Measurements from ENCODE around the gene STON2. TPM values are rescaled to one million over a fixed set of nuclear protein-coding genes. Genes with fewer than 3 reads are reported as not detected.
A peak's percentile ranks its signal among the peaks of the same experiment; 100 is the strongest.

The STON2 gene
- total RNA-seq, 1 donor from 2014 or later = 60.4 TPM

GRCh38 chr14:81273521-81273920, 126.6 kb downstream of the STON2 start:
- Mint-ChIP-seq H3K36me3 (peaks cover 25% of the 10 kb centered on the region), H3K27ac (peak overlapping the region; percentile 32), H3K9me3 (no peaks in the 10 kb centered on the region), H3K4me3 (no peak overlapping the region), H3K27me3 (ENCODE audit: low read depth) (no peaks in the 10 kb centered on the region), H3K4me1 (peaks cover 44% of the 10 kb centered on the region)
- DNase-seq (ENCODE audit: low spot score in 2 of 2, unreplicated experiment in 2 of 2) = no peak
- TF ChIP-seq CTCF (IDR thresholded peaks at IDR 0.05; ENCODE audit: unreplicated experiment) = no peak

GRCh38 chr14:81272317-81272716, 127.8 kb downstream of the STON2 start:
- no peak overlapping the region for H3K27ac Mint-ChIP-seq

GRCh38 chr14:81269979-81270375, 130.1 kb downstream of the STON2 start:
- no peak for DNase-seq (ENCODE audit: low spot score in 2 of 2, unreplicated experiment in 2 of 2)
- no peaks in the 10 kb centered on the region for H3K9me3 Mint-ChIP-seq
- H3K27ac Mint-ChIP-seq = no peak overlapping the region
- no peaks in the 10 kb centered on the region for H3K36me3 Mint-ChIP-seq
- no peak for TF ChIP-seq CTCF (IDR thresholded peaks at IDR 0.05; ENCODE audit: unreplicated experiment)
- H3K4me1 Mint-ChIP-seq = peaks cover 55% of the 10 kb centered on the region
- H3K27me3 Mint-ChIP-seq (ENCODE audit: low read depth) = no peaks in the 10 kb centered on the region
- H3K4me3 Mint-ChIP-seq = no peak overlapping the region

More at GRCh38 chr14:81272317-81272716, 127.8 kb downstream of the STON2 start:
- Mint-ChIP-seq H3K4me1 (peaks cover 56% of the 10 kb centered on the region), H3K27me3 (ENCODE audit: low read depth) (no peaks in the 10 kb centered on the region), H3K9me3 (no peaks in the 10 kb centered on the region), H3K4me3 (no peak overlapping the region), H3K36me3 (peaks cover 13% of the 10 kb centered on the region)
- no peak for TF ChIP-seq CTCF (IDR thresholded peaks at IDR 0.05; ENCODE audit: unreplicated experiment)
- no peak for DNase-seq (ENCODE audit: low spot score in 2 of 2, unreplicated experiment in 2 of 2)

- H3K4me1 Mint-ChIP-seq = peaks cover 55% of the 10 kb centered on the region
- H3K27ac Mint-ChIP-seq = peak overlapping the region; percentile 54
- no peaks in the 10 kb centered on the region for H3K9me3 Mint-ChIP-seq
- no peak for DNase-seq (ENCODE audit: low spot score in 2 of 2, unreplicated experiment in 2 of 2)
- peak; percentile 73 for TF ChIP-seq CTCF (IDR thresholded peaks at IDR 0.05; ENCODE audit: unreplicated experiment)
- H3K4me3 Mint-ChIP-seq = no peak overlapping the region
- H3K36me3 Mint-ChIP-seq = no peaks in the 10 kb centered on the region
- no peaks in the 10 kb centered on the region for H3K27me3 Mint-ChIP-seq (ENCODE audit: low read depth)
Observed at GRCh38 chr14:81269100-81269978, 130.8 kb downstream of the STON2 start.

- Mint-ChIP-seq H3K36me3 (no peaks in the 10 kb centered on the region), H3K27ac (peak overlapping the region; percentile 72), H3K27me3 (ENCODE audit: low read depth) (no peaks in the 10 kb centered on the region), H3K9me3 (no peaks in the 10 kb centered on the region), H3K4me1 (peaks cover 48% of the 10 kb centered on the region), H3K4me3 (no peak overlapping the region)
- DNase-seq (ENCODE audit: low spot score in 2 of 2, unreplicated experiment in 2 of 2) = no peak
- no peak for TF ChIP-seq CTCF (IDR thresholded peaks at IDR 0.05; ENCODE audit: unreplicated experiment)
Observed at GRCh38 chr14:81268016-81268416, 132.1 kb downstream of the STON2 start.
